OCI-LY7 (cell line): ENCODE results near the gene ABCB1.

ENCODE experiments used
- EZH2phosphoT487 ChIP-seq: fragments of 200-600 bp; sonication (generic); IDR thresholded peaks from 2 replicates; pipeline ENCODE4 v1.6.1; 2018; ENCODE audit warnings: low read depth, borderline replicate concordance, mild to moderate bottlenecking, mixed run types, antibody characterized with exemption, low read length, moderate library complexity, mixed read lengths
- TF ChIP-seq, protein P1 (sequence below): fragments of 200-600 bp; sonication (generic); conservative IDR thresholded peaks from 2 replicates; pipeline ENCODE4 v1.5.1; 2014; ENCODE audit warnings: mild to moderate bottlenecking, antibody characterized with exemption, low read length, moderate library complexity, mixed read lengths

DNA sequence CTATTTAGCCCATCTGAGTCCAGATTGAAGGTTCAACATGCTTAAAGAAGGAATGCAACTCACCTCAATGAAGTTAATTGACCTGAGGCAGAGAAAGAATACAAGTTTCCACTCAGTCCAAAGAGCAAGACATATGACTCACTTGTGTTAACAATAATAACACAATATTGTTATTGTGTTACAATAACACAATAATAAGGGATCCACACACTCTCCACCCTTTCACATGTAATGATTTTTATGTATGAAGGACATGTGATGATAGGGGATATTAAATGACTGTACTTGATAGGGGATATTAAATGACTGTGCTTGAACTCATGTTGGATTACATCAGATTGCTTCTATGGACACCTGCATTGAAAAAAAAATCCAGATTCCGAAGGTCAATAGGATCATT, 3.6 kb upstream of the ABCB1 start:
- TF ChIP-seq, protein P1, sequence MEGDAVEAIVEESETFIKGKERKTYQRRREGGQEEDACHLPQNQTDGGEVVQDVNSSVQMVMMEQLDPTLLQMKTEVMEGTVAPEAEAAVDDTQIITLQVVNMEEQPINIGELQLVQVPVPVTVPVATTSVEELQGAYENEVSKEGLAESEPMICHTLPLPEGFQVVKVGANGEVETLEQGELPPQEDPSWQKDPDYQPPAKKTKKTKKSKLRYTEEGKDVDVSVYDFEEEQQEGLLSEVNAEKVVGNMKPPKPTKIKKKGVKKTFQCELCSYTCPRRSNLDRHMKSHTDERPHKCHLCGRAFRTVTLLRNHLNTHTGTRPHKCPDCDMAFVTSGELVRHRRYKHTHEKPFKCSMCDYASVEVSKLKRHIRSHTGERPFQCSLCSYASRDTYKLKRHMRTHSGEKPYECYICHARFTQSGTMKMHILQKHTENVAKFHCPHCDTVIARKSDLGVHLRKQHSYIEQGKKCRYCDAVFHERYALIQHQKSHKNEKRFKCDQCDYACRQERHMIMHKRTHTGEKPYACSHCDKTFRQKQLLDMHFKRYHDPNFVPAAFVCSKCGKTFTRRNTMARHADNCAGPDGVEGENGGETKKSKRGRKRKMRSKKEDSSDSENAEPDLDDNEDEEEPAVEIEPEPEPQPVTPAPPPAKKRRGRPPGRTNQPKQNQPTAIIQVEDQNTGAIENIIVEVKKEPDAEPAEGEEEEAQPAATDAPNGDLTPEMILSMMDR = no peak
- TF ChIP-seq EZH2phosphoT487 = no peak
